AG10803 (cell line): ENCODE measurements around the gene SERPINB1.

Experiments
- DNase-seq: peaks from one replicate; pipeline ENCODE4 v3.0.0; 2010; ENCODE audit warnings: low read depth
- H3K4me3 ChIP-seq: 2 replicates; pipeline ENCODE4 v1.5.1; 2011; ENCODE audit warnings: mild to moderate bottlenecking, low read length, control low read depth
- CTCF ChIP-seq: conservative IDR thresholded peaks from 2 replicates; pipeline ENCODE4 v1.5.1; 2011; ENCODE audit warnings: mild to moderate bottlenecking, low read length, control low read depth, inconsistent platforms

The SERPINB1 gene

GRCh38 chr6:2796861-2797260 is 44.8 kb downstream of the SERPINB1 start:
- no peak for DNase-seq
- no peak for TF ChIP-seq CTCF

GRCh38 chr6:2795956-2796355 is 45.7 kb downstream of the SERPINB1 start:
- no peak for TF ChIP-seq CTCF
- H3K4me3 ChIP-seq: no peak overlapping the region
- DNase-seq: no peak

More at GRCh38 chr6:2796861-2797260, 44.8 kb downstream of the SERPINB1 start:
- no peak overlapping the region for H3K4me3 ChIP-seq

- H3K4me3 ChIP-seq: no peak overlapping the region
- no peak for DNase-seq
- no peak for TF ChIP-seq CTCF
Measured at GRCh38 chr6:2795162-2795561, 46.5 kb downstream of the SERPINB1 start.

GRCh38 chr6:2794171-2794730 is 47.4 kb downstream of the SERPINB1 start:
- no peak for DNase-seq
- no peak overlapping the region for H3K4me3 ChIP-seq
- TF ChIP-seq CTCF: no peak

- peak; percentile 19 for DNase-seq
- no peak overlapping the region for H3K4me3 ChIP-seq
- TF ChIP-seq CTCF: no peak
Measured at GRCh38 chr6:2793534-2794151, 48.0 kb downstream of the SERPINB1 start.

- H3K4me3 ChIP-seq: no peak overlapping the region
- peak; percentile 37 for DNase-seq
- TF ChIP-seq CTCF: no peak
Measured at GRCh38 chr6:2792330-2793110, 49.1 kb downstream of the SERPINB1 start.
